Ecto neural progenitor cell (in vitro differentiated cells): Measurements from ENCODE around the gene RGS17.
"Not testable (repeated sequence)": the region's sequence is repeated elsewhere in the genome, so short reads cannot be mapped to it uniquely, and the experiment has no call there.

Experiments
- DNase-seq: peaks from one replicate; pipeline ENCODE4 v3.0.0-alpha.2; 2018; ENCODE audit warnings: low spot score

The RGS17 gene, protein sequence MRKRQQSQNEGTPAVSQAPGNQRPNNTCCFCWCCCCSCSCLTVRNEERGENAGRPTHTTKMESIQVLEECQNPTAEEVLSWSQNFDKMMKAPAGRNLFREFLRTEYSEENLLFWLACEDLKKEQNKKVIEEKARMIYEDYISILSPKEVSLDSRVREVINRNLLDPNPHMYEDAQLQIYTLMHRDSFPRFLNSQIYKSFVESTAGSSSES

GRCh38 chr6:153131037-153131981 is at the start of gene RGS17:
Gene RGS17, minus strand, starts transcription at chr6:153131282. Its CDS starts 87,264 bp downstream, at chr6:153044018.
- peak; percentile 88 for DNase-seq

GRCh38 chr6:153172815-153173214 is 41.7 kb upstream of the RGS17 start:
- no peak for DNase-seq

DNA sequence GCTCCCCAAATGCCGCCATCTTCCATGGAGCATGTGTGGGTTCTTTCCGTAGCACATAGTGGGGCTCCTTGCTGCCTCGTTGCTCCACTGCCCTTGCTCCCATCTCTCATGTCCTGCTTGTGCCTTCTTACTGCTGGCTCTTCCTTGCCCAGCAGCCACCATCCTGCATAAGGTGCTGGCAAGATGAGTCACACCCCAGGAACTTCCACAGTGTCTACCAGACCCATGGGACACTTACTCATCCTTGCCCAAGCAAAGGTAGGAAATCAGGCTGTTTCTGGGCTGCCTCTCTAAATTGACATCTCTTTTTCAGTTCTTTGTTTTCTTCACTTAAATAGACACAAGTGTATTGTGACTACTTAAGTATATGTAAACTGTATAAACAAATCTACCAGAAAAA is 39.4 kb upstream of the RGS17 start:
- DNase-seq = no peak

GRCh38 chr6:153167907-153168306 is 36.8 kb upstream of the RGS17 start:
- no peak for DNase-seq

DNA sequence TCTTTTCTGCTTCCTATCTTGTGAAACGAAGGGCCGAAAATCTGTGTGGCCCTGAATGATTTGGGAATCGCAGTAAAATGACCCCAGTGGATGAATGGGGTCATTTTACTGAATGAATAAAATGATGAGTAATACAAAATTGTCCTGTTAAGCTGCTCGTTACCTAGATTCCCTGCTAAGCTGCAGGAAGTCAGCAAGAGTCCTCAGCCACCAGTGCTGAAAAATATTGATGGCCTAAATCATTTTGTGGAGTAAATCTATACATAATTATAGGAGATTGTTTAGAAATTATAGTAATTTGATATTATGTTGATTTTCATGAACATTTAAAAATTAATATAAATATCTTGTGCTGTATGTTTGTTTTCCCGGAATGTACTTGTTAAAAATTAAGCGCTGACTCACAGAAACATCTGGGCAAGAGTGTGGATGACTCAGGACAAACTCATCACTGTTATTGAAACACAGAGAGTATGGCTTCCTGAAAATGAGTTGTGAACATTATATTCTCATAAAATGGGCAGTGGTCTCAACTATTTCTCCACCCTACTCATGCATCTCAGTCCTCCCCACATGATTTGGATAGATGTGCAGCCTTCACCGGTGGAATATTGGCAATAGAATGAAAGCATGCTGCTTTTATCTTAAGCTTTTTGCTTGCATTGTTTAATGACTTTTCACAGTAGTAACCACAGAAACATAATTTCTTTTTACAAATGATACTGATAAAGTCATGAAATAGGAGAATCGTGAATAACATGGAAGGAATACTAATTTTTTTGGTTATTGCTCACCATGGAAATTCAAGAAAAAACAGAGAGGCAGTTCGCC is 36.2 kb upstream of the RGS17 start:
- DNase-seq = no peak

- DNase-seq = no peak
Observed at GRCh38 chr6:153162646-153163045, 31.6 kb upstream of the RGS17 start.

DNA sequence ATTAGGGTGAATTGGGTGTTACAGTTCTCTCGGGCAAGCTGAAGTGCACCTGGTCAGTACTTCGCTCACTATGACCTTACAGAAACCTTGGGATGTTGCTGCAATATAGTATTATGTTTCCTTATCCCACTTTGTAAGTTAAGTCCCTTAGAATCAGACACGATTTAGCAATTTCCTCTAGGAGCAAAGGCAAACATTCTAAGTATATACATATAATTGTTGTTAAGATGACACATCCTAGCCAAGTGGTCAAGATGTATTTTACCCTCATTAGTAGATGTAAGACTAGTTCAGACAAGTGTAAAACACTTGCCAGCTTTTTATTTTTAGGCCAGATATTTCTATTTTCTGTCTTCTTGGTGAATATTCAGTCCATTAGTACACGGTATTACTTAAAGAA is 31.1 kb upstream of the RGS17 start:
- DNase-seq = no peak

- DNase-seq = no peak
Observed at GRCh38 chr6:153160221-153160620, 29.1 kb upstream of the RGS17 start.

GRCh38 chr6:153150752-153151440 is 19.8 kb upstream of the RGS17 start:
- no peak for DNase-seq

DNA sequence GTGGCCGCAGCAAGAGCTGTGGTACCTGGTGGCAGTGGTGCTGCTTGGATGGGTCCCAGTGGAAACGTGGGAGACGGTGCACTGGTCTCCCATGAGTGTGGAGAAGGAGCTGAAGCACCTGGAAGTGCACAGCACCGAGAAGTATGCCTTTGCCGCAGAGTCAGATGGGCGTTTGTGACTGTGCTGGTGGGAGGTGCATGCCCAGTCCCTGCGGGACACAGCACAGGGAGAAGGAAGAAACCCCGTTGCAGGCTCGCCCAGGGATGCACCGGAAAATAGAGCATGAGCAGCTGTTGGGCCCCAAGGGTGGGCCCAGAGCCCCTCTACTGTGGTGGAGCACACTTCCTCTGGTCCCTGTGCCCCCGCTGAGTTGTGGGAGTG is 19.3 kb upstream of the RGS17 start:
- no peak for DNase-seq

DNA sequence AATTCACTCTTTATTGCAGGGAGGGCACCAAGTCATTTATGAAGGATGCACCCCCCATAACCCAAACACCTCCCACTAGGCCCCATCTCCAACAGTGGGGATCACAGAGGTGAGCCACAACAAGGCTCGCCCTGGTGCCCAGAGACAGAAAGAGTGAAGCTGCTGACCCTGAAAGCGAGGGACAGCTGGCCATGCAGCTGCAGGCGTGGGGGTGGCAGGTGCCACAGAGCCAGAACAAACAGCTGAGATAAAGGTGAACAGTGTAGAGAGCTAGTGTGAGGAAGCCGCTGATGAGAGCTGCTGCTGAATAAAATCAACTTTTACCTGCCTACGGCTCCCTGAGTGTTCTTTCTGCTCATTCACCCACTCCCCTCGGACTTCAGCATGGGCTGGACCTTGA is 18.8 kb upstream of the RGS17 start:
- no peak for DNase-seq

DNA sequence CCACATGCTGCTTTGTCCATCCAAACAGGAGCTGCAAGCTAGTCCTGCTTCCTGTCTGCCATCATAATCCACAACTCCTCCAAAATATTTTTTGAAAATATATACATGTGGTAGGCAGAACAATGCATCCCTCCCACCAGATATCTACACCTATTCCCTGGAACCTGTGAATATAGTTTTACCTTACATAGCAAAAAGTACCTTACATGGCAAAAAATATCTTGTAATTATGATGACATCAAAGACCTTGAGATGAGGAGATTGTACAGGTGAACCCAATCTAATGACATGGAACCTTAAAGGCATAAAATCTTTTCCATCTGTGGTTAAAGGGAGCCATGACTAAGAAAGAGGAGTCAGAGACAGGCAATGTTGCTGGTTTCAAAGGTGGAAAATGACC is 15.3 kb upstream of the RGS17 start:
- DNase-seq = no peak

GRCh38 chr6:153145591-153145990 is 14.5 kb upstream of the RGS17 start:
- DNase-seq = no peak

DNA sequence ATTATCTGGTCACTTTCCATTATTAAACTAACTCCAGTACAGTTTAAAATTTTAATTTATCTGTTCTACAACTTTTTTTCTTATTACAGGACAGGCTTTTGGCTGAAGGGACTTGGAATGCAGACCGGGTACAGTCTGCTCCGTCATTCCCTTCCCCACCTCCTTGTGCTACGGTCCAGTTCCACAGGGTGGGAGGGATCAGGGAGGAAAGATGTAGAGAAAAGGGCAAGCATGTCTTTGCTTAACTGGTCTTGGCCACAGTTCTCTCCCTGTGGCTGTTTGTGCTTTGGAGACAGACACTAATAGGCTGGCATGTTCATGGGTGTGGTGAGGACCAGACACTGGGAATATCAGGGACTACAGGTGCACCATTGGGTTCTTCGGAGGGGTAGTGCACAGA is 12.1 kb upstream of the RGS17 start:
- DNase-seq = no peak

GRCh38 chr6:153140299-153140698 is 9.2 kb upstream of the RGS17 start:
- DNase-seq = no peak

GRCh38 chr6:153138930-153139329 is 7.8 kb upstream of the RGS17 start:
- no peak for DNase-seq

DNA sequence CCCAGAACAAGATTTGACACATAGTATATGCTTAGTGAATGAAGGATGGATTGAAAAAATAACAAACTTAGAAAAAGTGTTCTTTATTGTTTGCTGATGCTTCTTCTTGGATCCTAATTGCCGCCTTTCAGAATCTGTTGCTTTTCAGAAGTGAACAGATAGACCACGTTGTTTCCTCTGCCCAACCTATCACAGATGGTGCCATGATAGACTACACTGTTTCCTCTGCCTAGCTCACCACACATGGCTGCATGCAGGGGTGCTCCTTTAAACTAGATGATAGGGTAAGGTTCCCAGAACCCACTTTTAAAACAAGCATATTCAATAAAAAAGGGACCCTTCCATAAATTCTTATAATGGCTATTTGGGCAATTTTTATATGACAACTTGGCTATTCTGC is 4.6 kb upstream of the RGS17 start:
- no peak for DNase-seq

DNA sequence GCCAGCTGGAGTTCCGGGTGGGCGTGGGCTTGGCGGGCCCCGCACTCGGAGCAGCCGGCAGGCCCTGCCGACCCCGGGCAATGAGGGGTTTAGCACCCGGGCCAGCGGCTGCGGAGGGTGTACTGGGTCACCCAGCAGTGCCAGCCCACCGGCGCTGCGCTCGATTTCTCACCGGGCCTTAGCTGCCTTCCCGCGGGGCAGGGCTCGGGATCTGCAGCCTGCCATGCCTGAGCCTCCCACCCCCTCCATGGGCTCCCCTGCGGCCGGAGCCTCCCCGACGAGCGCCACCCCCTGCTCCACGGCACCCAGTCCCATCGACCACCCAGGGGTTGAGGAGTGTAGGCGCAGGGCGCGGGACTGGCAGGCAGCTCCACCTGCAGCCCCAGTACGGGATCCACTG is 2.6 kb upstream of the RGS17 start:
- DNase-seq = not testable (repeated sequence)

DNA sequence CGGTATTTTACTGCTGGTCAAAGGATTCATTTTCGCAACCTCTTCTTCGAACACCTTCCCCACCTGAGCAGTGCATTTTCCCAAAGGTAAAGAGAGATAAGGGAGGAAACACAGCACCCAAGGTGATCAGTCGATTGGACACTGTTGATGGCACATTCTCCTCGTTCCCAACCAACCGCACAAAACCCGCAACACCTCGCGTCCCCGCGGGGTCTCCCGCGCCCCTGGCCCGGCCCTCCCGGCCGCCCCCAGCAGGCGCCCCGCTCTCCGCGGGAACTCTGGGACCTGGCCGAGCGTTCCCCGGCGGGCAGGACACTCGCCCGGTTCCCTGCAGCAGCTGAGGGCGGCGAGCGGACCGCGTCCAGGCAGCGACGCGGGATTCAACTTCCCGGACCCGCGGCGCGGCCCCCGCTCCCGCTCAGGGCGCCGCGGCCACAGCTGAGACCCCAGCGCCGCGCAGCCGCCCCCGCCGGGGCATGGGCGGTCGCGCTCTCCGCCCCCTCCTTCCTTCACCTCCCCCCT is 506 bp downstream of the RGS17 start:
- DNase-seq = peak; percentile 65

- DNase-seq = peak; percentile 64
Observed at GRCh38 chr6:153129873-153130514, 1.1 kb downstream of the RGS17 start.

GRCh38 chr6:153126218-153126617 is 4.9 kb downstream of the RGS17 start:
- DNase-seq = no peak
